Measurements from ENCODE around the gene CALHM6.

GRCh38 chr6:116434056-116434725 is 27.0 kb upstream of the CALHM6 start:
- TF ChIP-seq CTCF (IDR thresholded peaks at IDR 0.05) (no peak), POLR2AphosphoS5 (IDR thresholded peaks at IDR 0.05) (no peak)
